GM18907 (cell line): ENCODE measurements around the gene SET.

Source experiments
- ATAC-seq: cut with Tn5 transposase; IDR thresholded peaks from one replicate; pipeline ENCODE4 v1.9.1; 2021; ENCODE audit warnings: mild to moderate bottlenecking, moderate library complexity; ENCODE audit not compliant: unreplicated experiment

SET gene

DNA sequence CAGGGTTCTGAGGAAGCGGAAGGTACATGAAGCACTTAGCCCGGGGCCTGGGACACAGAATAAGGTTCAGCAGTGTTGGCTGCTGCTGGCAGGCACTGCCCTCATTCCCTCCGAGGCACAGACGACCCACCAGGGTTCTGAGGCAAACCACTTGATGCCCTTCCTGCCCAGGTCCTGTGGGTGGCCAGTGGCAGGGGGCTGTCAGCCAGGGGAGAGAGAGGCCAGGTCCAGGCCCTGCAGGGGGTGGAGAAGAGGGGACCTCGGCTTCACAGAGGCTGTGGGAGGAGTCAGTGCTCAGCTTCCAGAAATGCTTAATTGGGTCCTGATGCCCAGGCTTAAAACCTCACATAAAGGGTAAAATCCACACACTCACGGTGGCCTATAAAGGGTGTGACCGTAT is 39.3 kb downstream of the SET start:
- ATAC-seq = no peak

DNA sequence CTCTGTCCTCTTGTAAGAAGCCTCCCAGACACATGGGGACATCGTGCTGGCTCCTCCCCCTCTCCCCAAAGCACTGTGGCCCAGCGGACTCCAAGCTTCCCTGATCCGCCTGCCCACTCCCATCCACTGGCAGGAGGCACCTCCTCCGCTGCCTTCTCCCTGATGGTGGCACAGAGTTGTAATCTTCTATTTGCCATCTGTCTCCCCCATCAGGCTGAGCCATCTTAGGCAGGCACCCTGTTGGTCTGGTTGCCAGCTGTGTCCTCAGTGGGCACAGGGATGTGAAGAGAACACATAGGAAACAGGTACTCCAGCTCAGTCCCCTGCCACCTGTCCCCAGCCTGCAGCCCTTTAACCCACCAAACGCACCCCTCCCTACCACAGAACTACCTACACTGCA is 40.3 kb downstream of the SET start:
- no peak for ATAC-seq

DNA sequence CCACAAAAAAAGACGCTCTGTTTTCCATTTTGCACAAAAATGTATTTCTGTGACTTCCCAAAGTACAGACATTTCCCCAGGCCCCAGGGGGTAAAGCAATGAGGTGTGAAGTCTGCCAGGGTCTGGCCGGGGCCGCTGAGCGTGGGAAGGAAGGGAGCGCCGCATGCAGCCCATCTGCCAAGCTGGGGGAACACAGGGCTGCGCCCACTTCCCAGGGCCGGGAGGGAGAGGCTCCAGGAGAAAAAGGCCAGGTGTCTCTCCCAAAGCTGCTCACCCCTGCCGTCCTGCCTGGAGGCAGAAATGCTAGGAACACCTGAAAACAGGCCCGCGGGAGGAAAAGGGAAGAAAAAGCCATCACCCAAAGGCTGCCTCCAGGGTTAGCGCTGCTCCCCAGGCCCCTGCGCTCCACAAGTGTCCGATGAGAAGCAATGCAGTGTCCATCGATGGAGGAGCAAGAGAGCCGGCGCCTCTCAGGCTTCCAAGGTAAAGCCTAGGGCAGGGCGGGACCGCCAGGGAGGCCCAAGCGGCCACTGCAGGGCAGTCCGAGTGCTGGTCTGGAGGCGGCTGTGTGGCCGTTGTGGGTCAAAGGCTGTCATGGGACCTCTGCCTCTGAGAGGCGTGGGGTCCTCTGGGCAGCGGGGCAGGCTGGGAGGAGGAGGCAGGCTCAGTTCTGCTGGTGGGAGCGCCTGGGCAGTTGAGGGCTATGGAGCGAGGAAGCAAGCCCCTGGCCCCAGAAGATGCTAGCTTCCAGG is 40.9 kb downstream of the SET start:
- no peak for ATAC-seq

DNA sequence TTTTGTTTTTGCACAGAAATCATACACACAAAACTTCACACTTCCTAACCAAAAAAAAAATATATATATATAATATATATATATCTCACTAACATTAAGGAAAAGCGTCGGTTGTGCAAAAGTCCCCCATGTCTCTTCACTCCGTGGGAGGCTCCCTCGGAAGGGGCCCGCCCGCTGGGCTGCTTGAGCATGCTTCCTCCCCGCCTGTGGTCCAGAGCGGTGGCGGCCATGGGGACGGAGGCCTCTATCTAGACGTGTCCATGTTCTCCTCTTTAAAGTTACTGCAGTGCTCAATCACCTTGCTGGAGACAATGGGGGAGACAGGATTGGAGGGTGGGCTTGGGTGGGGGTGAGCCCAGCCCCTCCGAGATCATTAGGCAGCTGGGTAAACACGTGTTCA is 42.1 kb downstream of the SET start:
- no peak for ATAC-seq

DNA sequence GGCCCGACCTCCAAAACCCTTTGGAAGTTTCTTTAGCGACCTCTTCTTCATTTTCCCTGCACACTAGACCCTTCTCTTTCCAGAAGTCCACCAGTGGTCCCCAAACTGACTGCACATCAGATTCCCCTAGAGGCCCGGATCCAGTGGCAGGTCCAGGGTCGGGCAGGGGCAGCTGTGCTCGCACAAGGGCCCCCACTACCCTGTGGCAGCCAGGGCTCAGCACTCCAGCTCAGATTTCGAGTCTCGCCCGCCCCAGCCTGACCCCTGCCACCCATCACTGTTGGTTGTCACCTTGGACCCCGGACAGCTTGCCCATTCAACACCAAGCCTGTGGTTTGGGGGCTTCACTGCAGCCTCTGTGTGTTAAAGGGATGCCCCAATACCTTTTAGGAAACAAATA is 42.7 kb downstream of the SET start:
- no peak for ATAC-seq

DNA sequence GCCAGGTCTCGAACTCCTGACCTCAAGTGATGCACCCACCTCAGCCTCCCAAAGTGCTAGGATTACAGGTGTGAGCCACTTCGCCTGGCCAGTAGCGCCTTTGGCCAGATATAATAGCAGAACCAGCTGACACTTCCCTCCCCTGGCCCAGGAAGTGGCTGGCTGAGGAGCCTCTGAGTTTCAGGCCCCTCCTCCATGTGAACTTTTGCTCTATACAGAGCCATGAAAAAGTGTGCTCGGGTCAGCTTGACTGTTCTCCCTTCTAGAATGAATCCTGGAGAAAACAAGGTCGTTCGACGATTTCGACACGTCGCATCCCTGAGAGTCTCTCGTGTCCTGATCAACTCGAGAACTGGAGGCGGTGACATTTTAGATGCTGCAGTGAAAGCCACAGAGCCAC is 43.6 kb downstream of the SET start:
- ATAC-seq = no peak

DNA sequence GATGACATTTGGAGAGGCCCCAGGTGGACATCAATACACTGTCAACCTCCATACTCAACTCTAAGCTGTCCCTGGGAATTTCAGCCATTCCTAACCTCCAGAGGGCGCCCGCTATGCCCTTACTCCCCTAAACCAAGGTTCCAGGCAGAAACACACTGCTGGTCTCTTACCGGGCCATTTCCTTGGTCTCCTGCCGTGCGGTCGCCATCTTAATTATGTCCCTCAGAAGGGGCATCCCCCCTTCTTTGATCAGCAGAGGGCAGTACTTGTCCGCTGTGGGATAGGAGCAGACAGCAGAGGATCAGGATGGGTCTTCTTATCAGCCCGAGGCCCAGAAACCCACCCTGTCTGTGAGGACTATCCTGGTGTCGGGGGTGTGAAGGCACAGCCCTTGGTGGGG is 44.2 kb downstream of the SET start:
- ATAC-seq = no peak

DNA sequence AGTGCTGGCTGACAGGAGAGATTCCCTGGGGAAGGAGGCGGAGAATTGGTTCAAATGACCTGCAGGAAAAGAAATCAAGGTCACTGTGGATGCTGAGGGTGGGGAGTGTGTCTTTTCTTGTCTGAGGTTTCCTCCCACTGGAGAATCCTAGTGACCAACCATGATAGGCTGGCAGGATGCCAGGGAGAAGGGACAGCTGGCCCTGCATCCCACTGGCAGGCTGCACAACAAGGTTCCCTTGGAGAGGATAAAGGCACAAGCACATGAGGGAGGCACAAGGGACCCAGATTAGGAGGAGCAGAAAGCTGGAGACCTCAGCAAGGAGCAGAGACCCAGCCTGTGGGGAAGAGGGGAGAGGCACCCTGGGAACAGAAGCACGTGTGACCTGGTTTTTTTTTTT is 46.4 kb downstream of the SET start:
- no peak for ATAC-seq

DNA sequence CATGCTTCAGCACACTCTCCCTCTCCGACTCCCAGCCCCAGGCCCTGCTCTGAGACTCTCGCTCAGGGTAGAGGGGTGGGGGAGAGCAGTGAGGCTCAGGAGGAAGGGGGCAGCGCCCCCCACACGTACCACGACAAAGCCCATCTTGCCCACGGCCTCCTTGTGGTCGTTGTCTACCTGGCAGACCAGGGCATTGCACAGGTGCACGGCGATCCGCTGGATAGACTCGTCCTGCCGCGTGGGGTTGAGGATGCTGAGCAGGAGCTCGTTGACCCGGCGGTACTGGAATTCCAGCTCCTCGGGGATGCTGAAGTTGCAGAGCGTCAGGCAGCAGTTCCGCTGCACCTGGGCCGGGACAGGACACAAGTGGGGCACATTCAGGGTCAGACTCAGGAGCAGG is 53.4 kb downstream of the SET start:
- ATAC-seq = no peak

DNA sequence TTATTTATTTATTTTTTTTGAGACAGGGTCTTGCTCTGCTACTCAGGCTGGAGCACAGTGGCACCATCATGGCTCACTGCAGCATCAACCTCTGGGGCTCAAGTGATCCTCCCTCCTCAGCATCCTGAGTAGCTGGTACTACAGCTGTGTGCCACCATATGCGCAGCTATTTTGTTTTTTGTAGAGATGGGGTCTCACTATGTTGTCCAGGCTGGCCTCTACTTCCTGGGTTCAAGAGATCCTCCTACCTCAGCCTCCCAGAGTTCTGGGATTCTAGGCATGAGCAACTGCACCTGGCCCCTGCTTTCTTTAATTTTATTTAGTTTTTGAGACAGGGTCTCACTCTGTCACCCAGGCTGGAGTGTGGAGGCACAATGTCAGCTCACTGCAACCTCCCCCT is 54.4 kb downstream of the SET start:
- ATAC-seq = no peak
